Panc1 (cell line): ENCODE measurements around the gene TCHH. TPM values are rescaled to one million over a fixed set of nuclear protein-coding genes. Genes with fewer than 3 reads are reported as not detected.

Experiments
- ATAC-seq: fragments of 200-7000 bp; cut with Tn5 transposase; 2 replicates; pipeline ENCODE4 v1.9.1; 2020; ENCODE audit warnings: mild to moderate bottlenecking, moderate library complexity
- BruUV-seq: library from RNA; stranded (reverse); fragments of 400-500 nt; replicated peaks from 2 replicates; lab custom pipeline; 2021; lab: Mats Ljungman, UMichigan
- CTCF ChIA-PET: fragments of 300-600 bp; sonication (Branson Sonifier 250); formaldehyde crosslinking; loops from one replicate; lab custom pipeline; 2022; ENCODE audit warnings: antibody characterized with exemption; lab: Charles Lee
- POLR2A ChIA-PET: fragments of 300-600 bp; sonication (Branson Sonifier 250); formaldehyde crosslinking; loops from one replicate; lab custom pipeline; 2022; ENCODE audit warnings: antibody characterized with exemption; lab: Charles Lee
- DNase-seq: peaks from one replicate; pipeline ENCODE4 v3.0.0-alpha.2; 2010; ENCODE audit warnings: low read depth, low spot score
- H3K27ac ChIP-seq: 2 replicates; pipeline ENCODE4 v1.5.1; 2011; ENCODE audit warnings: mild to moderate bottlenecking, low read length, inconsistent platforms
- H3K27me3 ChIP-seq: fragments of 200-500 bp; sonication (Bioruptor generic); 2 replicates; pipeline ENCODE4 v1.6.0; 2014; ENCODE audit warnings: low read length, inconsistent platforms; ENCODE audit not compliant: control insufficient read depth, insufficient read depth
- H3K36me3 ChIP-seq: fragments of 200-500 bp; sonication (Bioruptor generic); 2 replicates; pipeline ENCODE4 v1.5.1; 2014; ENCODE audit warnings: inconsistent platforms, mild to moderate bottlenecking, low read length, moderate library complexity; ENCODE audit not compliant: control insufficient read depth, insufficient read depth
- H3K4me1 ChIP-seq: 2 replicates; pipeline ENCODE4 v1.5.1; 2011; ENCODE audit warnings: inconsistent platforms, mild to moderate bottlenecking, low read length, moderate library complexity; ENCODE audit not compliant: control insufficient read depth, insufficient read depth
- H3K4me3 ChIP-seq, 2 experiments: 2 replicates each; pipeline ENCODE4 v1.5.1; 2011 to 2012; ENCODE audit warnings: low read depth in 2 of 2, low read length in 2 of 2, mild to moderate bottlenecking in 2 of 2, inconsistent platforms in 1 of 2, moderate library complexity in 1 of 2
- H3K9me3 ChIP-seq: fragments of 200-500 bp; sonication (Bioruptor generic); 2 replicates; pipeline ENCODE4 v1.5.1; 2014; ENCODE audit warnings: low read depth, mild to moderate bottlenecking, inconsistent platforms, low read length, moderate library complexity; ENCODE audit not compliant: control insufficient read depth, insufficient read depth
- CTCF ChIP-seq: fragments of 450-650 bp; IDR thresholded peaks from 2 replicates; pipeline ENCODE4 v1.5.1; 2017; ENCODE audit warnings: mild to moderate bottlenecking
- POLR2AphosphoS5 ChIP-seq: IDR thresholded peaks from 2 replicates; pipeline ENCODE4 v1.6.1; 2012; ENCODE audit warnings: mild to moderate bottlenecking, low read depth, low read length, moderate library complexity
- REST ChIP-seq, 2 experiments: IDR thresholded peaks; 2 replicates each; pipeline ENCODE4 v1.6.1; 2011 to 2012; ENCODE audit warnings: low read depth in 2 of 2, control low read depth in 1 of 2, low read length in 1 of 2, mild to moderate bottlenecking in 1 of 2, moderate library complexity in 1 of 2; ENCODE audit not compliant: insufficient read depth in 1 of 2
- SIN3A ChIP-seq: IDR thresholded peaks from 2 replicates; pipeline ENCODE4 v1.6.1; 2012; ENCODE audit warnings: low read depth, mild to moderate bottlenecking, low read length, moderate library complexity, borderline replicate concordance; ENCODE audit not compliant: insufficient read depth
- TCF7L2 ChIP-seq: IDR thresholded peaks from 2 replicates; pipeline ENCODE4 v1.6.1; 2011; ENCODE audit warnings: mild to moderate bottlenecking, low read depth, low read length, inconsistent platforms
- in situ Hi-C: cut with HindIII; loops from 2 replicates; pipeline ENCODE4 v1.10.0; 2016; ENCODE audit warnings: low sequenced_read_pairs, low pct_unique_long_range_greater_than_20kb
- intact Hi-C: fragments of 100-400 bp; cut with micrococcal nuclease; formaldehyde crosslinking; loops from one replicate; pipeline ENCODE4 v1.10.0; 2022; ENCODE audit not compliant: unreplicated experiment
- total RNA-seq: library from RNA; stranded (reverse); gene quantifications from one replicate; pipeline ENCODE4 v1.2.1, GENCODE V29; 2021; ENCODE audit not compliant: unreplicated experiment

TCHH gene
- total RNA-seq, 1 experiment from 2014 or later = 0.28 TPM

- POLR2A ChIA-PET = no interaction called here
Observed at GRCh38 chr1:152109998-152110294, 5.3 kb downstream of the TCHH start.

GRCh38 chr1:152109231-152109997 lies 5.8 kb downstream of the TCHH start:
- Histone ChIP-seq H3K36me3 (no peaks in the 10 kb centered on the region), H3K27ac (no peak overlapping the region), H3K9me3 (no peaks in the 10 kb centered on the region), H3K4me3 (peak overlapping the region; percentile 53 to 78), H3K4me1 (peaks cover 5% of the 10 kb centered on the region; the same call in 1 of the 2 replicates), H3K27me3 (peaks cover 32% of the 10 kb centered on the region)
- TF ChIP-seq SIN3A (no peak), POLR2AphosphoS5 (no peak), CTCF (no peak), REST (IDR thresholded peaks at IDR 0.05; ENCODE audit: insufficient read depth in 1 of 2, low read depth in 2 of 2, low read length in 1 of 2) (no peak), TCF7L2 (no peak)
- DNase-seq (no peak), ATAC-seq (no peak)
- in situ Hi-C loops (no loop called here), intact Hi-C loops (no loop called here)
- CTCF ChIA-PET = no interaction called here
- POLR2A ChIA-PET = no interaction called here
- no TSS peak for BruUV-seq

More at GRCh38 chr1:152109998-152110294, 5.3 kb downstream of the TCHH start:
- no peaks in the 10 kb centered on the region for H3K9me3 ChIP-seq
- TF ChIP-seq TCF7L2 (no peak), SIN3A (no peak), POLR2AphosphoS5 (no peak), REST (IDR thresholded peaks at IDR 0.05; ENCODE audit: insufficient read depth in 1 of 2, low read depth in 2 of 2, low read length in 1 of 2) (no peak), CTCF (no peak)
- no TSS peak for BruUV-seq
- H3K4me3 ChIP-seq = peak overlapping the region; percentile 53 to 78
- H3K4me1 ChIP-seq = peaks cover 5% of the 10 kb centered on the region; the same call in 1 of the 2 replicates
- in situ Hi-C loops (no loop called here), intact Hi-C loops (loop anchor here (5.0 kb wide), 1 partner anchor 58 kb away; no protein-coding TSS in a partner anchor)
- no peak for DNase-seq
- ATAC-seq = no peak
- CTCF ChIA-PET = no interaction called here
- H3K27ac ChIP-seq = peak overlapping the region; percentile 36; the same call in 1 of the 2 replicates
- H3K27me3 ChIP-seq = peaks cover 37% of the 10 kb centered on the region
- H3K36me3 ChIP-seq = no peaks in the 10 kb centered on the region
